Liver (tissue), 9 donors: Measurements from ENCODE around the gene SMAD5. TPM values are rescaled to one million over a fixed set of nuclear protein-coding genes. Genes with fewer than 3 reads are reported as not detected.

Experiments used
- DNase-seq: peaks from one replicate; pipeline ENCODE4 v3.0.0-alpha.2; 2017; ENCODE audit warnings: low spot score
- H3K27ac ChIP-seq, 2 donors: one replicate each; pipeline ENCODE4 v1.7.0; 2013; ENCODE audit warnings: inconsistent platforms in 2 of 2, low read length in 2 of 2, control low read depth in 1 of 2, low read depth in 1 of 2, mild to moderate bottlenecking in 1 of 2
- H3K27me3 ChIP-seq, 4 donors: one replicate each; pipeline versions ENCODE4 v1.6.1 to v1.7.0; 2013; ENCODE audit warnings: low read length in 3 of 4, inconsistent platforms in 1 of 4, mild to moderate bottlenecking in 1 of 4, moderate library complexity in 1 of 4; ENCODE audit not compliant: control insufficient read depth in 4 of 4, insufficient read depth in 4 of 4
- H3K36me3 ChIP-seq, 4 donors: one replicate each; pipeline versions ENCODE4 v1.6.1 to v1.7.0; 2013; ENCODE audit warnings: low read length in 3 of 4, mild to moderate bottlenecking in 3 of 4, low read depth in 1 of 4, moderate library complexity in 1 of 4; ENCODE audit not compliant: control insufficient read depth in 4 of 4, insufficient read depth in 3 of 4
- H3K4me1 ChIP-seq, 4 donors: one replicate each; pipeline versions ENCODE4 v1.6.1 to v1.7.0; 2013; ENCODE audit warnings: low read length in 3 of 4, mild to moderate bottlenecking in 3 of 4, moderate library complexity in 1 of 4; ENCODE audit not compliant: control insufficient read depth in 4 of 4, insufficient read depth in 4 of 4
- H3K4me3 ChIP-seq, 3 donors: one replicate each; pipeline versions ENCODE4 v1.6.1 to v1.7.0; 2013; ENCODE audit warnings: low read length in 3 of 3, control low read depth in 1 of 3, low read depth in 1 of 3, mild to moderate bottlenecking in 1 of 3
- H3K9ac ChIP-seq, 2 donors: one replicate each; pipeline ENCODE4 v1.7.0; 2013; ENCODE audit warnings: low read length in 2 of 2, mild to moderate bottlenecking in 2 of 2, moderate library complexity in 2 of 2, control low read depth in 1 of 2, low read depth in 1 of 2
- H3K9me3 ChIP-seq, 4 donors: one replicate each; pipeline versions ENCODE4 v1.6.1 to v1.7.0; 2013; ENCODE audit warnings: low read length in 3 of 4; ENCODE audit not compliant: control insufficient read depth in 4 of 4
- ATF3 ChIP-seq: IDR thresholded peaks from 2 replicates; pipeline ENCODE4 v1.6.1; 2016; ENCODE audit warnings: antibody characterized with exemption
- CTCF ChIP-seq: fragments of 150-350 bp; IDR thresholded peaks from 2 replicates; pipeline ENCODE4 v1.5.1; 2017; ENCODE audit warnings: improper control_type of control experiment, low read depth, low read length; ENCODE audit not compliant: missing input control
- EGR1 ChIP-seq, 2 donors: IDR thresholded peaks; 2 replicates each; pipeline ENCODE4 v1.6.1; 2016 to 2018; ENCODE audit warnings: antibody characterized with exemption in 2 of 2, low read depth in 2 of 2
- FOXA1 ChIP-seq: IDR thresholded peaks from 2 replicates; pipeline ENCODE4 v1.6.1; 2016; ENCODE audit warnings: antibody characterized with exemption
- FOXA2 ChIP-seq: IDR thresholded peaks from 2 replicates; pipeline ENCODE4 v1.6.1; 2016; ENCODE audit warnings: antibody characterized with exemption
- GABPA ChIP-seq, 2 donors: IDR thresholded peaks in 1 of 2; conservative IDR thresholded peaks in 1 of 2; 2 replicates each; pipeline ENCODE4 v1.6.1; 2016; ENCODE audit warnings: antibody characterized with exemption in 2 of 2, mild to moderate bottlenecking in 1 of 2, moderate library complexity in 1 of 2
- HNF4A ChIP-seq, 2 donors: conservative IDR thresholded peaks; 2 replicates each; pipeline ENCODE4 v1.6.1; 2016; ENCODE audit warnings: antibody characterized with exemption in 2 of 2, mild to moderate bottlenecking in 2 of 2
- HNF4G ChIP-seq: IDR thresholded peaks from 2 replicates; pipeline ENCODE4 v1.6.1; 2016; ENCODE audit warnings: antibody characterized with exemption
- JUND ChIP-seq, 2 donors: IDR thresholded peaks; 2 replicates each; pipeline ENCODE4 v1.6.1; 2016; ENCODE audit warnings: antibody characterized with exemption in 2 of 2
- MAX ChIP-seq: IDR thresholded peaks from 2 replicates; pipeline ENCODE4 v1.6.1; 2016; ENCODE audit warnings: antibody characterized with exemption
- NR2F2 ChIP-seq: IDR thresholded peaks from 2 replicates; pipeline ENCODE4 v1.6.1; 2016; ENCODE audit warnings: antibody characterized with exemption
- RAD21 ChIP-seq, 2 donors: IDR thresholded peaks; 2 replicates each; pipeline ENCODE4 v1.6.1; 2016; ENCODE audit warnings: antibody characterized with exemption in 2 of 2, mild to moderate bottlenecking in 2 of 2
- REST ChIP-seq: IDR thresholded peaks from 2 replicates; pipeline ENCODE4 v1.6.1; 2016; ENCODE audit warnings: antibody characterized with exemption, mild to moderate bottlenecking
- RXRA ChIP-seq, 2 donors: IDR thresholded peaks; 2 replicates each; pipeline ENCODE4 v1.6.1; 2017 to 2018; ENCODE audit warnings: antibody characterized with exemption in 2 of 2, mild to moderate bottlenecking in 1 of 2
- SP1 ChIP-seq: IDR thresholded peaks from 2 replicates; pipeline ENCODE4 v1.6.1; 2018; ENCODE audit warnings: antibody characterized with exemption, mild to moderate bottlenecking
- TAF1 ChIP-seq: conservative IDR thresholded peaks from 2 replicates; pipeline ENCODE4 v1.6.1; 2016; ENCODE audit warnings: antibody characterized with exemption, mild to moderate bottlenecking
- ZBTB33 ChIP-seq: IDR thresholded peaks from 2 replicates; pipeline ENCODE4 v1.6.1; 2016; ENCODE audit warnings: antibody characterized with exemption
- WGBS: extraction: QIAGEN DNeasy Blood & Tissue Kit; methylation state at CpG from one replicate; pipeline ENCODE4 v1.1.7; 2013; 5-methylcytosine and 5-hydroxymethylcytosine counted together
- polyA plus RNA-seq, 2 donors: library from polyadenylated mRNA; stranded (reverse) in 1 of 2; unstranded in 1 of 2; fragments of 200-250 nt in 1 of 2; fragments of >200 nt in 1 of 2; fragmentation: Nextera tagmentation in 1 of 2; extraction: Ambion mirVana in 1 of 2; gene quantifications; one replicate each; pipeline versions ENCODE4 v1.2.1 to v1.2.3, GENCODE V29; 2013 to 2015
- total RNA-seq, 2 donors: library from RNA; depleted of rRNA; stranded (reverse); fragments of >200 nt; gene quantifications; one replicate each; pipeline ENCODE4 v1.2.3, GENCODE V29; 2014
- donor health status: healthy.
- donor health status: healthy.
- donor health status: healthy.
- donor health status: healthy.
- donor health status: healthy.

Gene SMAD5
- total and polyA plus RNA-seq, 4 donors = 5.9 to 42.0 (median 16.3) TPM

- WGBS = 84% methylated on average over 2 of the region's 2 CpGs
- no peaks in the 10 kb centered on the region for H3K27me3 ChIP-seq
- no peaks in the 10 kb centered on the region for H3K36me3 ChIP-seq
- no peaks in the 10 kb centered on the region for H3K9me3 ChIP-seq
- no peak overlapping the region for H3K9ac ChIP-seq
- H3K4me1 ChIP-seq = peaks cover 13 to 32% (median 24%) of the 10 kb centered on the region in 4 donors
- TF ChIP-seq HNF4A (conservative IDR thresholded peaks at IDR 0.05) (no peak), ATF3 (no peak), GABPA (IDR thresholded peaks at IDR 0.05 in 1 of 2, conservative IDR thresholded peaks at IDR 0.05 in 1 of 2) (no peak), RXRA (IDR thresholded peaks at IDR 0.05) (no peak), EGR1 (IDR thresholded peaks at IDR 0.05; ENCODE audit: low read depth in 2 of 2) (no peak), REST (no peak), MAX (no peak), SP1 (no peak), ZBTB33 (no peak), FOXA2 (no peak), JUND (IDR thresholded peaks at IDR 0.05) (no peak), TAF1 (no peak), HNF4G (no peak), CTCF (no peak), RAD21 (IDR thresholded peaks at IDR 0.05) (no peak), NR2F2 (no peak), FOXA1 (no peak)
- H3K27ac ChIP-seq = no peak overlapping the region
- no peak overlapping the region for H3K4me3 ChIP-seq
- no peak for DNase-seq
Observed at GRCh38 chr5:136137497-136138220, 5.0 kb downstream of the SMAD5 start.
